HG03175 (cell line): ENCODE measurements around the gene TNFRSF21.
"Not testable (repeated sequence)": the region's sequence is repeated elsewhere in the genome, so short reads cannot be mapped to it uniquely, and the experiment has no call there.

Source experiments
- ATAC-seq: cut with Tn5 transposase; IDR thresholded peaks from one replicate; pipeline ENCODE4 v1.9.1; 2021; ENCODE audit warnings: mild to moderate bottlenecking, moderate library complexity; ENCODE audit not compliant: unreplicated experiment

Gene TNFRSF21

GRCh38 chr6:47323321-47323720 is 13.6 kb upstream of the TNFRSF21 start:
- no peak for ATAC-seq

- ATAC-seq = no peak
Measured at GRCh38 chr6:47321577-47321976, 11.9 kb upstream of the TNFRSF21 start.

GRCh38 chr6:47319867-47320266 is 10.2 kb upstream of the TNFRSF21 start:
- no peak for ATAC-seq

DNA sequence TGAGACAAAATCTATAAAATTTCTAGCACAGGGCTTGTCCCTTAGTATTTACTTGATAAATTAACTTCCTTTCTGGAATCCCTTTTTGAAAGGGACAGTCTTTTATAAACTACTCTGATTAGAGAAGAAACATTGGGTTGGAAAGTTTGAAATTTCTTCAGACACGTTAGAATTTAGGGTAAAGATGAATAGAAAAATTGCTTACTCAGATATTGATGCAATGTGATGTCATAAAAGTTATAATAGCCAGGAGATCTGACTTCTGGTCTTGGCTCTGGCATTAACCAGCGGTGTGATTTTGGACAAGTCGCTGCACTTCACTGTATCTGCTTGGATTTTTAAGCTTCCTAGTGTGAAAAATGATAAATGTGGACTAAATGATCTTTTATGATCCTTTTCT is 9.7 kb upstream of the TNFRSF21 start:
- ATAC-seq = no peak

DNA sequence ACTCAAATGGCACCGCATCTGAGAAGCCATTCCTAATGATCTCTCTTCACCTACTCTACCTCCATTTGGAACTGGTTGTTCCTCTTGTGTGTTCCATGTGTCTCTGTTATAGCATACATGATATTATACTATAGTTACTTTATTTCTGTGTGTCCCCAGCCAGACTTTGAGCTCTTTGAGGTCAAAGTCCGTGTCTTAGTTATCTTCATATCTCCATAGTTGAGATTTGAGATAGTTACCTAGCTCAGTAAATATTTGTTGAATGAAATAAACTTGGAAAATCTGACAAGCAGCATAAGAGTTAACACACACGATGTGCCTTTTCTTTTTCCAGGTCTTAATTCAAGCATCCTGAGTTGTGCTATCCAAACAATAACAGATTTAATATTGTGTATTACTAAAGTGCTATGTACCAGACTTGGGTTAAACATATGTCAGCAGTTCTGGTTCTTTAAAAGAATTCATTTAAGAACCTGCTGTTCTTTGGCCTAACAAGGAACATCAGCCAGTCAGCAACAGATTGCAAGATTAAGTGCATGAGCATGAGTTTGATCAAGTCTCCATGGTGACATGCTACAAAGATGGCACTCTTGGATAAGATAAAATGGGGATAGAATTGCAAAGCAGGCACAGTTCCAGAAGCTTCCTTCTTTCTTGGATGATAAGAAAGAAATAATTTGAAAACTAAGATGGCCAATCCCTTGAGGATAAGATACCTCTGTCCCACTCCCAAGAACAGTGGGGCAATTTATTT is 8.7 kb upstream of the TNFRSF21 start:
- ATAC-seq = no peak

- not testable (repeated sequence) for ATAC-seq
Measured at GRCh38 chr6:47315181-47315580, 5.5 kb upstream of the TNFRSF21 start.

DNA sequence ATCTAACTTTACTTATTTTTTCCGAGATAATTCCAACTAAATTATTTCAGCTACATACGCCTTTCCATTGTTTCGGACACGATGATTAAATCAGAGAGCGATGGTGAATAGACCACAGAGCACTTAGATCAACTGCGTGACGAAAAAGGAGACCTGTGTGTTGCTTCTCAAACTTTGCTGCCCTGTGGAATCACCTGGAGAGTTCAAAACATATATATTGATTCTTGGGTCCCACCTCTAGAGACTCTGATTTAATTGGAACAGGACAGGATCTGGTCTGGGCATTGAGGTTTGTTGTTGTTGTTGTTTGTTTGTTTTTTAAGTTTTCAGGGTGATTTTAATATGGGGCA is 401 bp upstream of the TNFRSF21 start:
- ATAC-seq = no peak

GRCh38 chr6:47308552-47309290 is 984 bp downstream of the TNFRSF21 start:
- peak; percentile 10 for ATAC-seq

DNA sequence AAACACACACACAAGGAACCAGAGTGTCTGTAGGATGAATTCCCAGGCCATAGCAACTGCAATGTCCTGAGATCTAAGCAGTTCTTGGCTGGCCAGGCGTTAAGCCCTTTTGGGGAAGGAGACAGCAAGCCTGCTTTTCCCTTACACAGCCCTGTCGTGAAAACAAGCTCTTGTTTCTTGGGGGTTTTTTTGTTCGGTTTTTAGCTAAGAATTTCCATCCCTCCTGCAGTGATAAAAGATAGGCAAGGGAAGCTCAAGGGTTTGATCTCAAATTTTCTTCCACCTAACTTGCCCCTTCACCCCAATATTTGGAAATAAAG is 1.5 kb downstream of the TNFRSF21 start:
- ATAC-seq = no peak

GRCh38 chr6:47307362-47308197 is 2.1 kb downstream of the TNFRSF21 start:
- no peak for ATAC-seq

DNA sequence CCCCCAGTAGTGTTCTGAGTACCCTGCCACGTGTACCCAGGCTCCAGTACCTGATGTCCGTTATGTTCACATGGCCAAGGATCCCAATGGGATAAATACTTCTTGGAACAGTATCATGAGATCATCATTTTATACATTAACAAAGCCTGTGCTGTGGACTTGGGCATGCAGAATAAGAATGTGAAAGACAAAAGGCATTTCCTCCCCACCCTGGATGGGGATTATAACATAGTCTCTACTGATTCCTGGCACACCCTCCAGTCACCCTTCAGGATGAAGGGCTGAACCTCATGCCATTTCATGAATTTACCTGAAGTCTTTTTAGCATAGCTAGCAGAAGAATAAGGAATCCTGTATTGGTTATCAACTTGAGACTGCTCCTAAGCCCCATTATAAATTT is 2.8 kb downstream of the TNFRSF21 start:
- ATAC-seq = no peak

GRCh38 chr6:47303861-47304260 is 5.8 kb downstream of the TNFRSF21 start:
- ATAC-seq = no peak

DNA sequence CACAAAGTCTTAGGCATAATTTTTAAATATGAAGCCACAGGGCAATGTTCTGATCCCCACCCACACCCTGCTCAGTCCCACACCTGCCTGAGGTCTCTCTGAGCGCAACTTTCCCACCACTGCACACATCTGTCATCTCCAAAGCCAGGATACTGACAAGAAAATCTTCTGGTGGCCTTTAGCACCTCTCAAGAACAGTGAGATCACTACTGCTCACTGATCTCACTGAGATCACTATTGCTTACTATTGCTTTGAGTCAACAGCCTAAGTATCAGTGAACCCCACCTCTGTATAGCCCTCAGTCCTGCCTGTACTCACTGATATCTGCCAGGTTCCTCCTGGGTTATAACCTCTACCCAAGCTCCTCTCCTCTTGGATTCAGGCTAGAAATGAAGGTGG is 6.4 kb downstream of the TNFRSF21 start:
- peak; percentile 49 for ATAC-seq

DNA sequence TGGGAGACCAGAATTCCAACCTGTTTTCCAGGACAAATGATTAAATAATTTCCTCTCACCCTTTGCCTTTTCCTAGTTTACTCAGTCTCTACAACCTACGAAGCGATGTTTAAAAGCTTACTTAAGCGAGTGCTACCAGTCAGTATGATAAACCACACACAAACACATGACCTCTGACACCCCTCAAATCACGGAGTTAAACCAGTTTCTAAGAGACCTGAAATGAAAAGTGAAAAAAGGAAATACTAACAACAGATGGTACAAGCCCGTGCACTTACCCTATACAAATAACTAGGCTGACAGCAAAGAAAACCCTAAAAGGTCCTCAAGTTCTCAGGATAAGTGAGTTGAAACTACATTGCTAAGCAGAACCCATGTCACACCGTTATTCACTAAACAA is 7.7 kb downstream of the TNFRSF21 start:
- ATAC-seq = no peak

- no peak for ATAC-seq
Measured at GRCh38 chr6:47301441-47301840, 8.3 kb downstream of the TNFRSF21 start.

DNA sequence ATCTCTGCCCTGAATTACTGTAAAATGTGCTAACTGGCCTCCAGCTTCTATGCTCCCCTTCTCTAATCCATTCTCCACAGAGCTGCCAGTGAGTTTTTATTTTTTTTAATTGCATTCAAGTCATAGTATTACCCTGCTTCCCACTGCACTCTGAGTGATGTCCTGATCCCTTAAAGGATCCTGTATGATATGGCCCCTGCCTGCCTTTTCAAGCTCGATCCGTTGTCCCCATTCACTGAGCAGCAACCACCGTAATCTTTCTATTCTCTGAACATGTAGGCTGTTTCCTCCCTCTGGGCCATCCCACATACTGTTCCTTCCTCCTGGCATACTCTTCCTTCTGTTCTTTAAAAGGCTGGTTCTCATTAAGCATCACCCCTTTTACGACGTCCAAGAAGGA is 9.3 kb downstream of the TNFRSF21 start:
- ATAC-seq = no peak

- ATAC-seq = no peak
Measured at GRCh38 chr6:47299965-47300364, 9.7 kb downstream of the TNFRSF21 start.

DNA sequence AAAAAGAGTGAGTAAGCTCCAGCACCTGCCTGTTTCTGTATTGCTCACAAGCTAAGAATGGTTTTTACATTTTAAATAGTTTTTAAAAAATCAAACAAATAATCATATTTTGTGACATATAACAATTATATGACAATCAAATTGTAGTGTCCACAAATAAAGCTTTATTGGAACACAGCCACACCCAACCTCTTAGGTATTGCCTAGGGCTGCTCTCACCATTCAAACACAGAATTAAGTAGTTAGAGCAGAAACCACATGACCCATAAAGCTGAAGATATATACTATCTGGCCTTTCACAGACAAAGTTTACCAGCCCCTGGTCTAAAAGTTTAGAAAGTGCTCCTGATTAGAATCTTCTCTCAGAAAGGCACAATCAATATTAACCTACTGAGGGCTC is 11.2 kb downstream of the TNFRSF21 start:
- ATAC-seq = no peak

DNA sequence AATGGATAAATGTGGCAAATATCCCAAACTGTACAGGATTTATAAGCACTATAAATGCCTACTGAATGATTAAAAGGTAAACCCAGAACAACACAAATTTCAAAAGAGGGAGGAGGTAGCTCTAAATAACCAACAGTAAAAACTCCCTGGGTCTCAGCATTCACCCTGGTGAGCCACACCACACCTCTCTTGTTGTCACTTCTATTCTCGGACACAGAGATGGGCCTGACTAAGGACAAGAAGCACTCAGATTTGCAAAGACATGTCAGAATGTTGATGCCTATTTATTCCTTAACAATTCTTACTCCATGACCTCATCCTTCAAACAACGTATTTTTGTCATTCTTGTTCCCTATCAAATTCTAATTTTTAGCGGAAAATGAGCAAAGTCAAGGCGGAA is 14.7 kb downstream of the TNFRSF21 start:
- ATAC-seq = no peak

- ATAC-seq = no peak
Measured at GRCh38 chr6:47292944-47293343, 16.8 kb downstream of the TNFRSF21 start.

DNA sequence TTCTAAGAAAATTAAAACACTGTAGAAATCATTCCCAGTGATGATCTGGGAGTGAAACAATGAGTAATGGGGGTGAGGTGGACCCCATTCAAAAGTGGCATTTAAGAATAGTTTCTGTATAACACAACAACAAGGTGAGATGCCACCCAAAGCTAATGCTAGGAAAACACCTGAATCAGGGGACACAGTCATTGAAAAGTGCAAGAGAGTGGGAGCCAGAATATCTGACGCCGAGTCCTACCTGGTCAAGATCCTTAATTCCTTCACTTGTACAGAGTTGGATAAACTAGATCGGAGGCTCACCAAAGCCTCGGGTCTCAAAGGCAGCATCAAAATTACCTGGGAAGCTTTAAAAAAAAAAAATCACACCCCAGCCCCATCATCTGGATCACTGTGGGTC is 17.7 kb downstream of the TNFRSF21 start:
- ATAC-seq = no peak
